ENCODE measurements around the gene SPOUT1. TPM values are rescaled to one million over a fixed set of nuclear protein-coding genes. Genes with fewer than 3 reads are reported as not detected.
"Not testable (repeated sequence)": the region's sequence is repeated elsewhere in the genome, so short reads cannot be mapped to it uniquely, and the experiment has no call there.

The SPOUT1 gene
- total RNA-seq, 1 donor from 2014 or later = 15.8 TPM

DNA sequence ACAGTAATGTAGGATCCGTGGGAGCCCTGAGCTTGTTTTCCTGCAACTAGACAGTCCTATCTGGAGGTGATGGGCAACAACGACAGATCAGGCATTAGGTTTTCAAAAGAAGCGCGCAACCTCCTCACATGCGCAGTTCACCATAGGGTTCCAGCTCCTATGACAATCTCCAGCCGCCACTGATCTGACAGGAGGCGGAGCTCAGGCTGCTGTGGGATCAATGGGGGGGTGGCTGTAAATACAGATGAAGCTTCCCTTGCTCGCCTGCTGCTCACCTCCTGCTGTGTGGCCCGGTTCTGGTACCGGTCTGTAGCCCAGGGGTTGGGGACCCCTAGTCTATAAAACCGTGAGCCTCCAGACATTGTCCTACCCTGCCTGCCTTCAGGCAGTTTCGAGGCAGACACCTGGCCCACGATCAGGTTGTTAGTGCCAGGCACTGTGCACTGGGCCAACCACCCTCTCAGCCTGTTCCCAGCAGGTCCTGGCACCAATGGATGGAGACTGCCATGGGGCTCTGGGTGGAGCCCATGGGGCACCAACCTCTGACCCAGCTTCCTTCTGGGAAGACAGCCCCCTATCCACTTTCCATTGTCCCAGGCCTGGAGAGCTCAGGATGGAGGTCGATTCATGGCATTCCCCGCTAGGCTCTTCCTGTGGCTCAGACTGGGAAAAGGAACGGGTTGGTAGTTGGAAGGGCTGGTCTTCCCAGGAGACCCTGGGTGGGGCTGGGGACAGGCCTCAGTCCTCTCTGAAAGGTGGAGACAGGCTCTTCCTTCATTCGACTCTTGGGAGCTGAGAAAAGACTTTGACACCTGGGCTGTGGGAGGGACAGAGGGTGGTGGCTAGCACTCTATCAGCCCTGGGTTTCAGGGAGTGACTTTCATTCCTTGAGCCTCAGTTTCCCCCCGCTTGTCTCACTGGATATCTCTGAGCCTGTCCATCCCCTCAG, 9.6 kb downstream of the SPOUT1 start:
- intact Hi-C loops (cut with DNase I) = no loop called here
- ATAC-seq (ENCODE audit: poor library complexity) = peak; percentile 68
- DNase-seq = peak; percentile 68

- ATAC-seq (ENCODE audit: poor library complexity) = peak; percentile 18
- intact Hi-C loops (cut with DNase I) = no loop called here
Measured at GRCh38 chr9:128818839-128819715, 10.5 kb downstream of the SPOUT1 start.

GRCh38 chr9:128818099-128818838, 11.3 kb downstream of the SPOUT1 start, which contains the start of gene ENDOG:
Gene ENDOG (plus strand): TSS chr9:128818500. CDS start chr9:128818685, 185 bp downstream.
- peak; percentile 99 for DNase-seq
- ATAC-seq (ENCODE audit: poor library complexity) = peak; percentile 94
- intact Hi-C loops (cut with DNase I) = no loop called here

More at GRCh38 chr9:128818839-128819715, 10.5 kb downstream of the SPOUT1 start:
- DNase-seq = peak; percentile 75

DNA sequence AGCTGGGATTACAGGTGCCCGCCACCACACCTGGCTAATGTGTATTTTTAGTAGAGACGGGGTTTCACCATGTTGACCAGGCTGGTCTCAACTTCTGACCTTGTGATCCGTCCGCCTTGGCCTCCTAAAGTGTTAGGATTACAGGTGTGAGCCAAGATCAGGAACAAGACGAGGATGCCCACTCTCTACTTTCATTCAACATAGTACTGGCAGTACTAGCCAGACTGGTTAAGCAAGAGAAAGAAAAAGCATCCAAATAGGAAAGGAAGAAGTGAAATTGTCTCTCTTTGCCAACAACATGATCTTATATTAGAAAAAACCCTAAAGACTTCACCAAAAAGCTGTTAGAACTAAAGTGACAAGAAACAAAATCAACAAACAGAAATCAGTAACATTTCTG, 18.7 kb downstream of the SPOUT1 start:
- intact Hi-C loops (cut with DNase I) = no loop called here
- no peak for ATAC-seq (ENCODE audit: poor library complexity)

DNA sequence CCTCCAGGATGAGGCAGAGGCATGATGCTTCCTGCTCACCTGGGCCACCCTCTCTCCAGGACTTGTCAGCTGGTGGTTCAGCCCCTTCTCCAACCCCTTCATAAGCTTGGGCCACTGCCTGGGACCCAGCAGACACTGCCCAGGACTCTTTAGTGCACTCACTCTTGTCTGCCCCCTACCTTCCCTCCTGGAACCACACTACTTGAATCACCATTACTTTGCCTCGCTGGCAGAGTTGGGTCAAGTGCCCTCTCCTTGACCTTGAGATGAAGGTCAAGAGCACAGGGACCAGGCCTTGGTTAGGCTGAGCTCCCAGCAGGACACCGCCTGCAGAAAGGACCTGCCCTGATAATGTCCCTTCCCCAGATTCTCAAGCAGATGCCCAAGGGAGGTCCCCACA, 19.8 kb downstream of the SPOUT1 start:
- intact Hi-C loops (cut with DNase I) = no loop called here
- ATAC-seq (ENCODE audit: poor library complexity) (no peak), DNase-seq (no peak)

More for the DNA sequence above, 18.7 kb downstream of the SPOUT1 start:
- DNase-seq = no peak

DNA sequence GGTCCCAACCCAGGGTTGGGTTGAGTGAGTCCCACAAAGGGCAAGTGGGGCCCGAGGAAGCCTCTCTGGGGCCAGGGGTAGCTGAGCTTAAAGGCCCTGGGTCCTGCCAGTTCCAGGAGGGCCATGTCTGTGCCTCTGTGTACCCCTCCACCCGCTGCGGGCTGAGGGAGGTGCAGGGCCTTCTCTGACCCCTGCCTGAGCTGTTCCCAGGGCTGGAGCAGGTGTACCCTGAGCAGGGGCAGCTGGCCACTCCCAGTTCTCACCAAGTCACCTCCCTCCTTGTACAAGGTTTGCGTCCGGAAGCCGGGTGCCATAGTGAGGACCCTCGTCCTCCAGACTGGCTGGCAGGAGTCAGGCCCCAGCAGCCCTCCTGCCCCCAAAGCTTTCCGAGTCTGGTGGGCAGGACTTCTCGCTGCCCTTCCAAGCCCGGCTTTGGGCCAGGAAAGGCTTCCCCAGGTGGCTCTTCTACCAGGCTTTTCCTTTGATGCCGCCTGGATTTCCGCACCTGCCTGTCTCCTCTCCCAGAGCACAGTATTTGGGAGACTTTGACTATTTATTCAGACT, 20.5 kb downstream of the SPOUT1 start:
- no peak for DNase-seq
- peak; percentile 27 for ATAC-seq (ENCODE audit: poor library complexity)
- intact Hi-C loops (cut with DNase I) = no loop called here

DNA sequence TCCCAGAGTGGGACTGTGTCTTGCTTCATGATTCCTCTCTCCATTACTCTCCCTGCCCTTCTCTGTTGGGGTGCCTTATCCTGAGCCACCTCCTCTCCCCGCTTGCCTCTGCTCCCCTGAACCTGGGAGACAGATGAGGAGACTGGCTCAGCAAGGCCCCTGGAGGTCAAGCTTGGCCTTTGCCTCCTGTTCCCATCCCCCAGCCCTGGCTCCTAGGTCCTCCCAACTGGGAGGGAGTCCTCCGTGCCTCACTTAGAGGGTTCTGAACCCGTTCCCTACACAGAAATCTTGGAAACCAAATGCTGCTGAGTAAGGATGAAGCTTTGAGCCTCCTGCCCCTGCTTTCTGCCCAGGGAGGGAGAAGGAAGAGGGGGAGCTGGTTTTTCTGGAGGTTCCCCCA, 21.1 kb downstream of the SPOUT1 start:
- DNase-seq (no peak), ATAC-seq (ENCODE audit: poor library complexity) (no peak)
- intact Hi-C loops (cut with DNase I) = no loop called here

GRCh38 chr9:128807827-128808226, 21.8 kb downstream of the SPOUT1 start:
- no peak for ATAC-seq (ENCODE audit: poor library complexity)
- DNase-seq = no peak
- intact Hi-C loops (cut with DNase I) = no loop called here

DNA sequence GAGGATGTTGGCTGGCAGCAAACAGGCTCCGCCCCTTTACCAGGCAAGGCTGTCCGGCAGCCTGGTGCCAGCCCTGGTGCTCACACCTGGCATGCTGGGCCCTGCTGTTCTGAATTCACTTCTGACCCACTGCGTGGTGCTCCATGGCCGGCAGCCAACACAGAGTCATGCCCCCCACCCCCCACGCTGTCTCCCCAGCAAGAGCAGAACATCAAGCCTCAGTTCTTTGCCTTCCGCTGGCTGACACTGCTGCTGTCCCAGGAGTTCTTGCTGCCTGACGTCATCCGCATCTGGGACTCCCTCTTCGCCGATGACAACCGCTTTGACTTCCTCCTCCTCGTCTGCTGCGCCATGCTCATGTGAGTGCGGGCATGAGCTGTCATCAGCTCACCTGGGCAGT, 23.9 kb downstream of the SPOUT1 start:
- intact Hi-C loops (cut with DNase I) = no loop called here
- no peak for ATAC-seq (ENCODE audit: poor library complexity)
- DNase-seq = no peak

- DNase-seq (no peak), ATAC-seq (ENCODE audit: poor library complexity) (no peak)
- intact Hi-C loops (cut with DNase I) = no loop called here
Measured at GRCh38 chr9:128802482-128802881, 27.1 kb downstream of the SPOUT1 start.

GRCh38 chr9:128800061-128800460, 29.5 kb downstream of the SPOUT1 start:
- intact Hi-C loops (cut with DNase I) = no loop called here

GRCh38 chr9:128798896-128799295, 30.7 kb downstream of the SPOUT1 start:
- intact Hi-C loops (cut with DNase I) = no loop called here
- DNase-seq (no peak), ATAC-seq (ENCODE audit: poor library complexity) (no peak)

More at GRCh38 chr9:128800061-128800460, 29.5 kb downstream of the SPOUT1 start:
- ATAC-seq (ENCODE audit: poor library complexity) (no peak), DNase-seq (no peak)

- DNase-seq; intact Hi-C loops (cut with DNase I); ATAC-seq (ENCODE audit: poor library complexity): not testable (repeated sequence)
Measured at GRCh38 chr9:128794961-128795360, 34.6 kb downstream of the SPOUT1 start.

DNA sequence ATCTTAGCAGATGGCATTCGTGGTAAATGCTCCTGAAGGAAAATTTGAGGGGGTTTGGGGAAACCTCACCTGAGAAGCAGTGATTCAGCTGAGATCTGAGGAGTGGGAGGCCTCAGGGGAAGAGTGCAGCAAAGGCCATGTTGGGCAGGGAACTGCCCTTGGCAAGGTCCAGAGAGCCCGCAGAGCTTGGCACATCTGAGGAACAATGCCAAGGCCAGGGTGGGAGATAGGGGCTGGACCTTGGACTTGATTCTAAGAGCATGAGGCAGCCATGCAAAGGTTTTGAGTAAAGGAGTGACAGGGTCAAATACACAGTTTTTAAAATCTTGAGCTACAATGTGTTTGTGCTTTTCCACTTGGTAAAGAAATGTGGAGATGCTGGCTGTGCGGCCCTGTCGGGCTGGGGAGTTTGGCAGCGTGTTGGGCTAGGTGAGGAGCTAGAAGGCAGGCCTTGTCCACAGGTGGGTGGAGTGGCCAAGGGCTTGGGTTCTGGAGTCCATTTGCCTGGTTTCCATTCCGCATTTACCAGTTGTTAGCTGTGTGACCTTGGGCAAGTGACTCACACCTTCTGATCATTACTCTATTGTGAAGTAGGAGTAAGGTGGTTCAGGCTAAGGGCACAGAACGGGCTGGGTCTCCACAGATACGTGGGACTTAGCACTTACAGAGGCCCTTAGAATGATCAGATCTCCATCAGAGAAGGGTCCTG, 36.5 kb downstream of the SPOUT1 start:
- intact Hi-C loops (cut with DNase I) = no loop called here
- DNase-seq (no peak), ATAC-seq (ENCODE audit: poor library complexity) (no peak)

GRCh38 chr9:128792134-128792533, 37.5 kb downstream of the SPOUT1 start:
- intact Hi-C loops (cut with DNase I) = no loop called here
- no peak for ATAC-seq (ENCODE audit: poor library complexity)
- DNase-seq = no peak

- DNase-seq (no peak), ATAC-seq (ENCODE audit: poor library complexity) (no peak)
- intact Hi-C loops (cut with DNase I) = no loop called here
Measured at GRCh38 chr9:128790536-128790935, 39.1 kb downstream of the SPOUT1 start.

- no peak for DNase-seq
- intact Hi-C loops (cut with DNase I) = no loop called here
- ATAC-seq (ENCODE audit: poor library complexity) = no peak
Measured at GRCh38 chr9:128788445-128788844, 41.1 kb downstream of the SPOUT1 start.

DNA sequence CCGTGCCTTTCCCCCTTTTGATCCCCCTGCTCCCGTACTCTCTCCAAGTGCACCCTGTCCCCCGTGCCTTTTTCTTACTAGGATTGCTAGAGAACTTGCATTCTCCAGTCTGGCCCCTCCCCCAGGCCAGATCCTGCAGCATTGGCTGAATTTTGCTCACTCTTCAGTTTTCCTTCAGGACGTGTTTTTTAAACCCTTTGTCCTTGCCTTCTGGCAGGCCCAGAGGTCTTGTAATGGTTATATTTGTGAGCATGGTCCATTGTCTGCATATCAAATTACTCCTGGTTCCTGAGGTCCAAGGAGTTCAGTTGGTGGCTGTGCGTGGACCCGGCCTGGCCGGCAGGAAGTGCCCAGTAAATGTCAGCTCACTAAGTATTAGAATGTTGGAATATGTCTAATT, 41.9 kb downstream of the SPOUT1 start:
- DNase-seq = no peak
- intact Hi-C loops (cut with DNase I) = no loop called here

More for the DNA sequence above, 41.9 kb downstream of the SPOUT1 start:
- peak; percentile 6 for ATAC-seq (ENCODE audit: poor library complexity)

Measured in Right ventricle myocardium superior (tissue), 1 donor.